Bronchial epithelial cell (primary cell): ENCODE measurements around the gene NSUN2. TPM values are rescaled to one million over a fixed set of nuclear protein-coding genes. Genes with fewer than 3 reads are reported as not detected.

Experiments used
- DNase-seq: peaks from one replicate; pipeline ENCODE4 v3.0.0-alpha.2; 2010; ENCODE audit warnings: low read depth
- FAIRE-seq: peaks from 2 replicates; lab custom pipeline; 2011; peaks lifted over from hg19 to GRCh38; lab: Jason Lieb, UNC
- H3K27me3 ChIP-seq: 2 replicates; pipeline ENCODE4 v1.5.1; 2011; ENCODE audit warnings: low read length; ENCODE audit not compliant: control insufficient read depth, insufficient read depth
- H3K36me3 ChIP-seq: 2 replicates; pipeline ENCODE4 v1.5.1; 2011; ENCODE audit warnings: low read length; ENCODE audit not compliant: control insufficient read depth, insufficient read depth
- H3K4me3 ChIP-seq: 2 replicates; pipeline ENCODE4 v1.5.1; 2011; ENCODE audit warnings: mild to moderate bottlenecking, low read depth, low read length, control low read depth
- CTCF ChIP-seq: IDR thresholded peaks from 2 replicates; pipeline ENCODE4 v1.5.1; 2011; ENCODE audit warnings: mild to moderate bottlenecking, moderate library complexity, low read length, control low read depth, inconsistent platforms; ENCODE audit not compliant: insufficient read depth, severe bottlenecking
- total RNA-seq: library from RNA; depleted of rRNA; stranded (reverse); fragments of >200 nt; gene quantifications from 2 replicates; pipeline ENCODE4 v1.2.1, GENCODE V29; 2014

Gene NSUN2
- total RNA-seq, 1 donor from 2014 or later = 78.5 TPM

GRCh38 chr5:6579535-6579934, 53.3 kb downstream of the NSUN2 start:
- Histone ChIP-seq H3K36me3 (no peaks in the 10 kb centered on the region), H3K27me3 (peaks cover 12% of the 10 kb centered on the region), H3K4me3 (no peak overlapping the region)
- FAIRE-seq = no peak
- no peak for DNase-seq
- no peak for TF ChIP-seq CTCF

- peak; percentile 75 for FAIRE-seq
- Histone ChIP-seq H3K27me3 (peaks cover 12% of the 10 kb centered on the region), H3K36me3 (no peaks in the 10 kb centered on the region), H3K4me3 (no peak overlapping the region)
- no peak for DNase-seq
- no peak for TF ChIP-seq CTCF
Observed at GRCh38 chr5:6578676-6579343, 54.0 kb downstream of the NSUN2 start.

GRCh38 chr5:6576861-6577501, 55.9 kb downstream of the NSUN2 start:
- peak; percentile 47 for FAIRE-seq
- peak; percentile 49 for DNase-seq
- peak; percentile 69 for TF ChIP-seq CTCF
- Histone ChIP-seq H3K36me3 (no peaks in the 10 kb centered on the region), H3K4me3 (no peak overlapping the region), H3K27me3 (peaks cover 3% of the 10 kb centered on the region)

- no peak for TF ChIP-seq CTCF
- no peak for DNase-seq
- FAIRE-seq = no peak
- Histone ChIP-seq H3K27me3 (no peaks in the 10 kb centered on the region), H3K36me3 (no peaks in the 10 kb centered on the region), H3K4me3 (no peak overlapping the region)
Observed at GRCh38 chr5:6574537-6575245, 58.2 kb downstream of the NSUN2 start.

GRCh38 chr5:6574111-6574510, 58.7 kb downstream of the NSUN2 start:
- no peak for TF ChIP-seq CTCF
- DNase-seq (no peak), FAIRE-seq (no peak)
- Histone ChIP-seq H3K4me3 (no peak overlapping the region), H3K27me3 (no peaks in the 10 kb centered on the region), H3K36me3 (no peaks in the 10 kb centered on the region)
